Measurements from ENCODE around the gene KLHDC7A. TPM values are rescaled to one million over a fixed set of nuclear protein-coding genes. Genes with fewer than 3 reads are reported as not detected.

Gene KLHDC7A
- total and polyA plus RNA-seq, 2 of the 4 experiments (the other 2 are of a cell fraction) = not detected

DNA sequence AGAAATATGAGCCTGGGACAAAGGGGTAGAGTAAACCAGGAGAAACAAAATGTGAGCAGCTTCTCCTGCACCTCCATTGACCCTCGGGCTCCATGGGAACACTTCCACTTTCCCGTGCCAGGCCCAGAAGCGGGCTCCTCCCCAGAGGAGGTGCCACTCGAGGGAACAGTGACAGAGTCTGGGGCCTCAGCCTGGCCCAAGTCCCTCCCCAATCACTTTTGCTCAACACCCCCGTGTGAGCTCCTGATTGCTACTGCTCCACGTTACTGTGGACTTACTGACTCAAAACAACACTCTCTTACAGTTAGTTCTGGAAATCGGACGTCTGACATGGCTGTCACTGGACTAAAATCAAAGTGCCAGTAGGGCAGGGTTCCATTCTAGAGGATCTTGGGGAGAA is 17.7 kb upstream of the KLHDC7A start:
- Histone ChIP-seq H3K9ac (ENCODE audit: low read depth, low read length) (no peak overlapping the region), H3K18ac (ENCODE audit: low read depth, low read length) (no peak overlapping the region), H3K27me3 (ENCODE audit: control insufficient read depth, insufficient read depth, low read length) (no peaks in the 10 kb centered on the region), H3K23ac (ENCODE audit: low read depth, low read length) (no peak overlapping the region), H4K8ac (ENCODE audit: low read depth in 2 of 2, low read length in 2 of 2) (no peak overlapping the region), H3K14ac (replicated peaks; ENCODE audit: low read depth, low read length) (no peak overlapping the region), H2BK120ac (ENCODE audit: low read depth, low read length) (no peak overlapping the region), H3K56ac (ENCODE audit: extremely low read depth, insufficient read depth, low read length) (no peak overlapping the region), H3K9me3 (ENCODE audit: control insufficient read depth, insufficient read depth, low read length) (peaks cover 26% of the 10 kb centered on the region), H3K4me1 (ENCODE audit: control insufficient read depth, insufficient read depth, low read length) (no peaks in the 10 kb centered on the region), H3K27ac (ENCODE audit: insufficient read depth, low read length) (no peak overlapping the region), H2AK9ac (replicated peaks; ENCODE audit: low read depth, low read length, poor library complexity) (no peak overlapping the region), H2AFZ (replicated peaks; ENCODE audit: low read length, poor library complexity) (no peak overlapping the region), H3K4me2 (ENCODE audit: low read depth, low read length) (no peak overlapping the region), H4K91ac (ENCODE audit: insufficient read depth, low read depth, low read length) (no peak overlapping the region), H3K79me1 (ENCODE audit: low read depth in 1 of 2, low read length in 2 of 2) (no peaks in the 10 kb centered on the region), H3K4ac (ENCODE audit: low read depth, low read length) (no peak overlapping the region), H2BK5ac (ENCODE audit: low read depth, low read length, poor library complexity, severe bottlenecking) (no peak overlapping the region), H2BK15ac (ENCODE audit: low read depth, low read length) (no peak overlapping the region), H2AK5ac (ENCODE audit: low read depth, low read length) (no peak overlapping the region), H3K9me1 (ENCODE audit: insufficient read depth, low read length) (no peaks in the 10 kb centered on the region), H3K4me3 (ENCODE audit: insufficient read depth, low read depth, low read length) (no peak overlapping the region), H4K20me1 (ENCODE audit: insufficient read depth, low read length) (no peaks in the 10 kb centered on the region), H4K5ac (ENCODE audit: low read depth, low read length) (no peak overlapping the region), H2BK20ac (ENCODE audit: low read depth, low read length) (no peak overlapping the region), H3K36me3 (ENCODE audit: control insufficient read depth, insufficient read depth, low read length) (no peaks in the 10 kb centered on the region)
- DNase-seq (no peak), ATAC-seq (ENCODE audit: low read depth) (no peak)
- ChIA-PET POLR2A (ENCODE audit: unreplicated experiment) (no interaction called here), CTCF (no interaction called here)
- dilution Hi-C loops (cut with HindIII; ENCODE audit: low sequenced_read_pairs, unreplicated experiment) = no loop called here
- intact Hi-C loops (cut with micrococcal nuclease) = no loop called here
- TF ChIP-seq NFE2L2 (IDR thresholded peaks at IDR 0.05; ENCODE audit: low read depth, low read length) = no peak
- no peak for TF ChIP-seq ELK1 (IDR thresholded peaks at IDR 0.05; ENCODE audit: borderline replicate concordance, low read depth, low read length)
- no peak for TF ChIP-seq USF2 (IDR thresholded peaks at IDR 0.05; ENCODE audit: low read depth, low read length)
- TF ChIP-seq RAD21 (IDR thresholded peaks at IDR 0.05; ENCODE audit: low read length) = no peak
- no peak for TF ChIP-seq FOS (IDR thresholded peaks at IDR 0.05; ENCODE audit: low read depth, low read length)
- TF ChIP-seq MXI1 (IDR thresholded peaks at IDR 0.05; ENCODE audit: borderline replicate concordance, low read depth, low read length) = no peak
- in situ Hi-C loops (cut with MboI; ENCODE audit: low sequenced_read_pairs) = no loop called here
- no TSS peak for BruUV-seq (replicated peaks)
- 90% methylated on average over 2 of the region's 8 CpGs; no CpG with 5 or more reads in 1 of the 2 experiments for WGBS, 2 experiments (ENCODE audit: extremely low coverage in 2 of 2, insufficient read length in 1 of 2)

Measured in IMR-90 (cell line).